ENCODE measurements around the gene TM2D3. TPM values are rescaled to one million over a fixed set of nuclear protein-coding genes. Genes with fewer than 3 reads are reported as not detected.

TM2D3 gene
- total and polyA plus RNA-seq, 2 of the 8 experiments (the other 6 are each of a cell fraction or from before 2014, with no cell fraction given), result 26.4 to 28.0 TPM

- Histone ChIP-seq H4K91ac (replicated peaks; ENCODE audit: insufficient read length, low read length) (no peak overlapping the region), H3K14ac (ENCODE audit: insufficient read length) (no peak overlapping the region), H3K4me3 (ENCODE audit: extremely low read depth in 1 of 4, insufficient read depth in 2 of 4, low read depth in 3 of 4, low read length in 4 of 4) (no peak overlapping the region; a peak in 2 of 8 replicates), H4K20me1 (replicated peaks in 1 of 2; ENCODE audit: control insufficient read depth in 1 of 2, insufficient read depth in 2 of 2, low read length in 2 of 2) (no peaks in the 10 kb centered on the region), H3K4me1 (replicated peaks in 1 of 4; ENCODE audit: control insufficient read depth in 3 of 4, insufficient read depth in 4 of 4, low read length in 3 of 4) (no peaks in the 10 kb centered on the region), H2AK5ac (ENCODE audit: low read depth, low read length) (no peak overlapping the region), H3K36me3 (ENCODE audit: control insufficient read depth in 2 of 4, insufficient read depth in 4 of 4, low read length in 3 of 4) (no peaks in the 10 kb centered on the region; a peak in 1 of 8 replicates), H2AFZ (ENCODE audit: low read length) (no peak overlapping the region), H3K9me3 (ENCODE audit: insufficient read depth in 2 of 2, low read depth in 1 of 2, low read length in 1 of 2) (peaks cover 14% of the 10 kb centered on the region in 2 experiments; a peak in 3 of 4 replicates), H2BK12ac (ENCODE audit: low read depth, low read length) (no peak overlapping the region), H4K5ac (ENCODE audit: insufficient read length, low read depth, low read length) (no peak overlapping the region), H2BK15ac (ENCODE audit: low read length) (no peak overlapping the region), H3K18ac (ENCODE audit: extremely low read depth, low read length) (no peak overlapping the region), H3K79me1 (ENCODE audit: low read depth, low read length) (no peaks in the 10 kb centered on the region), H3K9ac (replicated peaks in 1 of 4; ENCODE audit: extremely low read depth in 1 of 4, low read depth in 3 of 4, low read length in 3 of 4) (no peak overlapping the region), H2BK120ac (replicated peaks; ENCODE audit: low read depth, low read length) (no peak overlapping the region), H3K27ac (ENCODE audit: low read depth, low read length) (no peak overlapping the region), H4K8ac (ENCODE audit: extremely low read depth, insufficient read depth, low read length) (no peak overlapping the region), H3K56ac (replicated peaks; ENCODE audit: insufficient read length, low read depth, low read length) (no peak overlapping the region), H3K23ac (ENCODE audit: insufficient read length) (no peak overlapping the region), H3K27me3 (replicated peaks in 1 of 4; ENCODE audit: control insufficient read depth in 3 of 4, extremely low read depth in 1 of 4, insufficient read depth in 3 of 4, low read length in 3 of 4) (no peaks in the 10 kb centered on the region), H3K4me2 (ENCODE audit: insufficient read depth in 1 of 2, low read depth in 2 of 2, low read length in 2 of 2) (no peak overlapping the region), H2BK5ac (ENCODE audit: low read depth, low read length) (no peak overlapping the region), H3K23me2 (ENCODE audit: low read depth, low read length) (no peaks in the 10 kb centered on the region), H3K4ac (replicated peaks; ENCODE audit: insufficient read length, low read depth, low read length) (no peak overlapping the region), H3K79me2 (ENCODE audit: control insufficient read depth in 1 of 2, insufficient read depth in 2 of 2, low read length in 2 of 2) (no peaks in the 10 kb centered on the region), H2BK20ac (ENCODE audit: low read length) (no peak overlapping the region)
- FAIRE-seq, result no peak
- WGBS, 2 experiments (ENCODE audit: extremely low coverage in 1 of 2, insufficient coverage in 1 of 2, insufficient read length in 1 of 2, insufficient replicate concordance in 2 of 2, low coverage in 1 of 2, low lambda C conversion rate in 2 of 2, missing lambda C conversion rate in 1 of 2), result 94% methylated on average over 6 of the region's 6 CpGs; no CpG with 5 or more reads in 1 of the 2 experiments
- DNase-seq (ENCODE audit: low read depth in 1 of 2, low spot score in 2 of 2), result no peak
- POLR2A ChIA-PET (ENCODE audit: partially characterized antibody), result interaction anchor here (1.0 kb wide), 1 partner anchor 315 kb away, joined by 3 read pairs; no protein-coding TSS in a partner anchor
- CTCF ChIA-PET (ENCODE audit: partially characterized antibody), result interaction anchor here (0.6 to 1.6 kb wide), 4 partner anchors 14 to 484 kb away, joined by 3 to 5 read pairs (median 4); no protein-coding TSS in a partner anchor
- TF ChIP-seq HDAC2 (IDR thresholded peaks at IDR 0.05; ENCODE audit: borderline replicate concordance in 1 of 2, low read depth in 2 of 2, low read length in 2 of 2) (no peak), FOSL1 (IDR thresholded peaks at IDR 0.05; ENCODE audit: insufficient read depth, low read depth, low read length) (no peak), EGR1 (IDR thresholded peaks at IDR 0.05; ENCODE audit: borderline replicate concordance, low read depth, low read length) (no peak)
Observed at GRCh38 chr15:101623367-101624304, 28.5 kb downstream of the TM2D3 start.
